DND-41 (cell line): ENCODE results near the gene KIAA1210.

Experiments
- ATAC-seq: fragments of 200-7000 bp; cut with Tn5 transposase; 3 replicates; pipeline ENCODE4 v1.9.1; 2021; ENCODE audit warnings: low read depth; ENCODE audit not compliant: insufficient read depth
- DNase-seq: peaks from one replicate; pipeline ENCODE4 v3.0.0-alpha.2; 2020
- H2AFZ ChIP-seq: 2 replicates; pipeline ENCODE4 v1.6.0; 2012; ENCODE audit warnings: low read depth, low read length
- H3K27ac ChIP-seq: 2 replicates; pipeline ENCODE4 v1.5.1; 2012; ENCODE audit warnings: low read length, inconsistent platforms
- H3K27me3 ChIP-seq: fragments of 200-600 bp; sonication (generic); 2 replicates; pipeline ENCODE4 v1.6.0; 2012; ENCODE audit warnings: low read length, mild to moderate bottlenecking, inconsistent platforms; ENCODE audit not compliant: insufficient read depth, poor library complexity
- H3K36me3 ChIP-seq: 2 replicates; pipeline ENCODE4 v1.5.1; 2012; ENCODE audit warnings: low read length, inconsistent platforms; ENCODE audit not compliant: insufficient read depth
- H3K4me1 ChIP-seq: 2 replicates; pipeline ENCODE4 v1.5.1; 2012; ENCODE audit warnings: mild to moderate bottlenecking, low read length; ENCODE audit not compliant: insufficient read depth
- H3K4me2 ChIP-seq: 2 replicates; pipeline ENCODE4 v1.6.0; 2012; ENCODE audit warnings: mild to moderate bottlenecking, moderate library complexity, low read length, inconsistent platforms; ENCODE audit not compliant: insufficient read depth
- H3K4me3 ChIP-seq, 2 experiments: fragments of 200-600 bp in 1 of 2; shearing (Covaris generic) in 1 of 2; 2 replicates each; pipeline ENCODE4 v1.5.1; 2012 to 2016; ENCODE audit warnings: inconsistent platforms in 2 of 2, low read length in 2 of 2, mild to moderate bottlenecking in 2 of 2, low read depth in 1 of 2, moderate library complexity in 1 of 2
- H3K79me2 ChIP-seq: 2 replicates; pipeline ENCODE4 v1.6.0; 2012; ENCODE audit warnings: low read length, inconsistent platforms; ENCODE audit not compliant: insufficient read depth
- H3K9ac ChIP-seq: 2 replicates; pipeline ENCODE4 v1.6.0; 2012; ENCODE audit warnings: low read depth, mild to moderate bottlenecking, inconsistent platforms, low read length, moderate library complexity
- H3K9me3 ChIP-seq: 2 replicates; pipeline ENCODE4 v1.5.1; 2012; ENCODE audit warnings: low read length, moderate library complexity, mild to moderate bottlenecking, inconsistent platforms; ENCODE audit not compliant: insufficient read depth, severe bottlenecking
- H4K20me1 ChIP-seq: 2 replicates; pipeline ENCODE4 v1.6.0; 2012; ENCODE audit warnings: low read length; ENCODE audit not compliant: insufficient read depth
- CTCF ChIP-seq: IDR thresholded peaks from 2 replicates; pipeline ENCODE4 v1.5.1; 2012; ENCODE audit warnings: borderline replicate concordance, low read length, moderate library complexity, mild to moderate bottlenecking; ENCODE audit not compliant: poor library complexity, severe bottlenecking; ENCODE audit errors: extremely low read depth
- EZH2 ChIP-seq: IDR thresholded peaks from 3 replicates; pipeline ENCODE4 v1.6.1; 2012; ENCODE audit warnings: borderline replicate concordance, low read depth, mild to moderate bottlenecking, moderate library complexity, low read length, inconsistent platforms; ENCODE audit not compliant: severe bottlenecking

KIAA1210 gene

GRCh38 chrX:119105826-119106225, 21.8 kb downstream of the KIAA1210 start:
- H3K4me3 ChIP-seq = no peak overlapping the region
- H3K9me3 ChIP-seq = no peaks in the 10 kb centered on the region
- no peak overlapping the region for H3K27ac ChIP-seq
- H4K20me1 ChIP-seq = no peaks in the 10 kb centered on the region
- no peaks in the 10 kb centered on the region for H3K27me3 ChIP-seq
- no peaks in the 10 kb centered on the region for H3K79me2 ChIP-seq
- no peaks in the 10 kb centered on the region for H3K4me1 ChIP-seq
- H3K9ac ChIP-seq = no peak overlapping the region
- TF ChIP-seq EZH2 (no peak), CTCF (no peak)
- H2AFZ ChIP-seq = no peak overlapping the region
- DNase-seq = no peak
- H3K4me2 ChIP-seq = no peak overlapping the region
- H3K36me3 ChIP-seq = no peaks in the 10 kb centered on the region
- no peak for ATAC-seq

GRCh38 chrX:119101168-119101567, 26.4 kb downstream of the KIAA1210 start:
- ATAC-seq (no peak), DNase-seq (no peak)
- Histone ChIP-seq H3K4me1 (no peaks in the 10 kb centered on the region), H2AFZ (no peak overlapping the region), H3K4me3 (no peak overlapping the region), H3K27me3 (no peaks in the 10 kb centered on the region), H3K9me3 (no peaks in the 10 kb centered on the region), H3K27ac (no peak overlapping the region), H3K36me3 (no peaks in the 10 kb centered on the region), H3K79me2 (no peaks in the 10 kb centered on the region), H3K9ac (no peak overlapping the region), H4K20me1 (no peaks in the 10 kb centered on the region), H3K4me2 (no peak overlapping the region)
- TF ChIP-seq CTCF (no peak), EZH2 (no peak)

GRCh38 chrX:119095936-119096335, 31.7 kb downstream of the KIAA1210 start:
- Histone ChIP-seq H3K79me2 (no peaks in the 10 kb centered on the region), H2AFZ (no peak overlapping the region), H4K20me1 (no peaks in the 10 kb centered on the region), H3K4me1 (no peaks in the 10 kb centered on the region), H3K36me3 (no peaks in the 10 kb centered on the region), H3K27me3 (no peaks in the 10 kb centered on the region), H3K4me2 (no peak overlapping the region), H3K9me3 (no peaks in the 10 kb centered on the region), H3K27ac (no peak overlapping the region), H3K4me3 (no peak overlapping the region), H3K9ac (no peak overlapping the region)
- no peak for DNase-seq
- no peak for ATAC-seq
- TF ChIP-seq EZH2 (no peak), CTCF (no peak)

- no peak for ATAC-seq
- no peak for DNase-seq
- Histone ChIP-seq H3K27ac (no peak overlapping the region), H2AFZ (no peak overlapping the region), H3K27me3 (no peaks in the 10 kb centered on the region), H3K4me1 (no peaks in the 10 kb centered on the region), H4K20me1 (no peaks in the 10 kb centered on the region), H3K4me3 (no peak overlapping the region), H3K9ac (no peak overlapping the region), H3K36me3 (no peaks in the 10 kb centered on the region), H3K4me2 (no peak overlapping the region), H3K9me3 (no peaks in the 10 kb centered on the region), H3K79me2 (no peaks in the 10 kb centered on the region)
- TF ChIP-seq EZH2 (no peak), CTCF (no peak)
Measured at GRCh38 chrX:119094819-119095218, 32.8 kb downstream of the KIAA1210 start.
